Esophagus (tissue), 2 donors: ENCODE results near the gene EIF4G3. TPM values are rescaled to one million over a fixed set of nuclear protein-coding genes. Genes with fewer than 3 reads are reported as not detected.
"Not testable (repeated sequence)": the region's sequence is repeated elsewhere in the genome, so short reads cannot be mapped to it uniquely, and the experiment has no call there.

Experiments
- H3K27ac ChIP-seq, 2 donors: one replicate each; pipeline ENCODE4 v1.5.1; 2013; ENCODE audit warnings: low read depth in 2 of 2, mild to moderate bottlenecking in 2 of 2, inconsistent platforms in 1 of 2, low read length in 1 of 2, moderate library complexity in 1 of 2
- H3K27me3 ChIP-seq, 2 donors: one replicate each; pipeline ENCODE4 v1.6.1; 2013; ENCODE audit warnings: low read length in 2 of 2, control low read depth in 1 of 2, mild to moderate bottlenecking in 1 of 2; ENCODE audit not compliant: insufficient read depth in 2 of 2, control insufficient read depth in 1 of 2
- H3K36me3 ChIP-seq, 2 donors: one replicate each; pipeline ENCODE4 v1.6.1; 2013; ENCODE audit warnings: low read length in 1 of 2; ENCODE audit not compliant: control insufficient read depth in 2 of 2, insufficient read depth in 2 of 2
- H3K4me1 ChIP-seq, 2 donors: one replicate each; pipeline ENCODE4 v1.6.1; 2013; ENCODE audit warnings: low read length in 1 of 2; ENCODE audit not compliant: control insufficient read depth in 2 of 2, insufficient read depth in 2 of 2
- H3K4me3 ChIP-seq, 2 donors: one replicate each; pipeline ENCODE4 v1.5.1; 2013; ENCODE audit warnings: low read length in 2 of 2, mild to moderate bottlenecking in 2 of 2, low read depth in 1 of 2, moderate library complexity in 1 of 2
- H3K9me3 ChIP-seq, 2 donors: one replicate each; pipeline ENCODE4 v1.6.1; 2013; ENCODE audit warnings: mild to moderate bottlenecking in 2 of 2, low read depth in 1 of 2, low read length in 1 of 2, moderate library complexity in 1 of 2; ENCODE audit not compliant: control insufficient read depth in 2 of 2, insufficient read depth in 1 of 2
- WGBS, 2 donors: extraction: QIAGEN DNeasy Blood & Tissue Kit; methylation state at CpG; one replicate each; pipeline ENCODE4 v1.1.7; 2013; 5-methylcytosine and 5-hydroxymethylcytosine counted together
- polyA plus RNA-seq, 2 donors: library from polyadenylated mRNA; stranded (reverse); fragments of 200-250 nt; gene quantifications; one replicate each; pipeline ENCODE4 v1.2.3, GENCODE V29; 2013
- donor health status: healthy with polysubstance abuse.
- donor health status: Bipolar disorder and iron deficiency.

Gene EIF4G3
- polyA plus RNA-seq, 2 donors = 15.7 to 22.3 TPM

GRCh38 chr1:21141030-21141429 lies 35.7 kb downstream of the EIF4G3 start:
- H3K9me3 ChIP-seq = no peaks in the 10 kb centered on the region
- H3K27ac ChIP-seq = no peak overlapping the region
- 69 to 78% methylated on average over 1 of the region's 1 CpG for WGBS, 2 donors
- H3K36me3 ChIP-seq = no peaks in the 10 kb centered on the region
- H3K4me1 ChIP-seq = no peaks in the 10 kb centered on the region
- H3K4me3 ChIP-seq = no peak overlapping the region
- H3K27me3 ChIP-seq = no peaks in the 10 kb centered on the region

- 30 to 31% methylated on average over 2 of the region's 2 CpGs for WGBS, 2 donors
- Histone ChIP-seq H3K4me3 (no peak overlapping the region), H3K27ac (no peak overlapping the region), H3K9me3 (no peaks in the 10 kb centered on the region), H3K4me1 (no peaks in the 10 kb centered on the region), H3K27me3 (no peaks in the 10 kb centered on the region), H3K36me3 (no peaks in the 10 kb centered on the region)
These were observed 37.1 kb downstream of the EIF4G3 start for GRCh38 chr1:21139601-21140000.

GRCh38 chr1:21136344-21136743 lies 40.4 kb downstream of the EIF4G3 start:
- H3K4me3 ChIP-seq, H3K27me3 ChIP-seq, H3K36me3 ChIP-seq, H3K9me3 ChIP-seq, H3K4me1 ChIP-seq, H3K27ac ChIP-seq: not testable (repeated sequence)
- 98 to 99% methylated on average over 5 of the region's 5 CpGs for WGBS, 2 donors

- H3K27me3 ChIP-seq = no peaks in the 10 kb centered on the region
- no peak overlapping the region for H3K27ac ChIP-seq
- no peaks in the 10 kb centered on the region for H3K9me3 ChIP-seq
- H3K4me1 ChIP-seq = no peaks in the 10 kb centered on the region
- WGBS, 2 donors = 83 to 94% methylated on average over 1 of the region's 1 CpG
- no peak overlapping the region for H3K4me3 ChIP-seq
- no peaks in the 10 kb centered on the region for H3K36me3 ChIP-seq
These were observed 45.5 kb downstream of the EIF4G3 start for GRCh38 chr1:21131200-21131599.

- no peaks in the 10 kb centered on the region for H3K36me3 ChIP-seq
- no peaks in the 10 kb centered on the region for H3K27me3 ChIP-seq
- H3K9me3 ChIP-seq = no peaks in the 10 kb centered on the region
- H3K4me1 ChIP-seq = no peaks in the 10 kb centered on the region
- no peak overlapping the region for H3K4me3 ChIP-seq
- no peak overlapping the region for H3K27ac ChIP-seq
- 44 to 50% methylated on average over 2 of the region's 2 CpGs for WGBS, 2 donors
These were observed 47.3 kb downstream of the EIF4G3 start for GRCh38 chr1:21129407-21129806.

GRCh38 chr1:21126324-21126723 lies 50.4 kb downstream of the EIF4G3 start:
- Histone ChIP-seq H3K27me3 (no peaks in the 10 kb centered on the region), H3K4me1 (no peaks in the 10 kb centered on the region), H3K9me3 (no peaks in the 10 kb centered on the region), H3K36me3 (no peaks in the 10 kb centered on the region), H3K4me3 (no peak overlapping the region), H3K27ac (no peak overlapping the region)
- WGBS, 2 donors = 79 to 84% methylated on average over 4 of the region's 4 CpGs

- Histone ChIP-seq H3K36me3 (no peaks in the 10 kb centered on the region), H3K4me1 (no peaks in the 10 kb centered on the region), H3K9me3 (no peaks in the 10 kb centered on the region), H3K27ac (no peak overlapping the region), H3K4me3 (no peak overlapping the region), H3K27me3 (no peaks in the 10 kb centered on the region)
- 86 to 90% methylated on average over 1 of the region's 1 CpG for WGBS, 2 donors
These were observed 51.9 kb downstream of the EIF4G3 start for GRCh38 chr1:21124846-21125245.

- no peak overlapping the region for H3K27ac ChIP-seq
- H3K27me3 ChIP-seq = no peaks in the 10 kb centered on the region
- 87 to 90% methylated on average over 6 of the region's 6 CpGs for WGBS, 2 donors
- H3K4me3 ChIP-seq = no peak overlapping the region
- no peaks in the 10 kb centered on the region for H3K36me3 ChIP-seq
- no peaks in the 10 kb centered on the region for H3K9me3 ChIP-seq
- no peaks in the 10 kb centered on the region for H3K4me1 ChIP-seq
These were observed 53.3 kb downstream of the EIF4G3 start for GRCh38 chr1:21123287-21123948.

- no peak overlapping the region for H3K27ac ChIP-seq
- no peaks in the 10 kb centered on the region for H3K4me1 ChIP-seq
- whole genome bisulfite sequencing, 2 donors = 87 to 91% methylated on average over 4 of the region's 4 CpGs
- H3K27me3 ChIP-seq = no peaks in the 10 kb centered on the region
- H3K4me3 ChIP-seq = no peak overlapping the region
- H3K36me3 ChIP-seq = no peaks in the 10 kb centered on the region
- H3K9me3 ChIP-seq = no peaks in the 10 kb centered on the region
These were observed 54.8 kb downstream of the EIF4G3 start for GRCh38 chr1:21121764-21122471.

- Histone ChIP-seq H3K27ac (no peak overlapping the region), H3K36me3 (no peaks in the 10 kb centered on the region), H3K4me3 (no peak overlapping the region), H3K27me3 (no peaks in the 10 kb centered on the region), H3K9me3 (no peaks in the 10 kb centered on the region), H3K4me1 (no peaks in the 10 kb centered on the region)
- 90 to 94% methylated on average over 6 of the region's 6 CpGs for WGBS, 2 donors
These were observed 58.5 kb downstream of the EIF4G3 start for GRCh38 chr1:21118167-21118566.
